ENCODE data around the gene CRYBA1.
"Not testable (repeated sequence)": the region's sequence is repeated elsewhere in the genome, so short reads cannot be mapped to it uniquely, and the experiment has no call there.

CRYBA1 gene

GRCh38 chr17:29216856-29217255 lies 29.8 kb upstream of the CRYBA1 start:
- H3K4me3 ChIP-seq (ENCODE audit: low read depth, low read length): no peak overlapping the region
- DNase-seq (ENCODE audit: low read depth): no peak
- TF ChIP-seq CTCF (IDR thresholded peaks at IDR 0.05; ENCODE audit: low read depth, low read length, missing control alignments): no peak

- H3K4me3 ChIP-seq (ENCODE audit: low read depth, low read length): no peak overlapping the region
- peak; percentile 44 for DNase-seq (ENCODE audit: low read depth)
- peak; percentile 88 for TF ChIP-seq CTCF (IDR thresholded peaks at IDR 0.05; ENCODE audit: low read depth, low read length, missing control alignments)
Observed at GRCh38 chr17:29219378-29220047, 27.1 kb upstream of the CRYBA1 start.

- DNase-seq (ENCODE audit: low read depth); H3K4me3 ChIP-seq (ENCODE audit: low read depth, low read length): not testable (repeated sequence)
Observed at GRCh38 chr17:29221338-29221737, 25.3 kb upstream of the CRYBA1 start.

- DNase-seq (ENCODE audit: low read depth): no peak
- TF ChIP-seq CTCF (IDR thresholded peaks at IDR 0.05; ENCODE audit: low read depth, low read length, missing control alignments): no peak
- no peak overlapping the region for H3K4me3 ChIP-seq (ENCODE audit: low read depth, low read length)
Observed at GRCh38 chr17:29225396-29225795, 21.3 kb upstream of the CRYBA1 start.

- TF ChIP-seq CTCF (IDR thresholded peaks at IDR 0.05; ENCODE audit: low read depth, low read length, missing control alignments): no peak
- H3K4me3 ChIP-seq (ENCODE audit: low read depth, low read length): no peak overlapping the region
- DNase-seq (ENCODE audit: low read depth): no peak
Observed at GRCh38 chr17:29233301-29233700, 13.4 kb upstream of the CRYBA1 start.

GRCh38 chr17:29234972-29235371 lies 11.7 kb upstream of the CRYBA1 start:
- DNase-seq (ENCODE audit: low read depth); H3K4me3 ChIP-seq (ENCODE audit: low read depth, low read length): not testable (repeated sequence)

- H3K4me3 ChIP-seq (ENCODE audit: low read depth, low read length): no peak overlapping the region
- DNase-seq (ENCODE audit: low read depth): no peak
- no peak for TF ChIP-seq CTCF (IDR thresholded peaks at IDR 0.05; ENCODE audit: low read depth, low read length, missing control alignments)
Observed at GRCh38 chr17:29235904-29236303, 10.8 kb upstream of the CRYBA1 start.

GRCh38 chr17:29237476-29238132 lies 9.1 kb upstream of the CRYBA1 start:
- no peak for DNase-seq (ENCODE audit: low read depth)

More at GRCh38 chr17:29237476-29238132, 9.1 kb upstream of the CRYBA1 start:
- no peak overlapping the region for H3K4me3 ChIP-seq (ENCODE audit: low read depth, low read length)
- TF ChIP-seq CTCF (IDR thresholded peaks at IDR 0.05; ENCODE audit: low read depth, low read length, missing control alignments): no peak
